Urinary bladder (tissue), 4 donors: ENCODE data around the gene AUH. TPM values are rescaled to one million over a fixed set of nuclear protein-coding genes. Genes with fewer than 3 reads are reported as not detected.

Experiments used
- DNase-seq: peaks from one replicate; pipeline ENCODE4 v3.0.0-alpha.2; 2015; ENCODE audit errors: extremely low spot score
- H3K27ac ChIP-seq: one replicate; pipeline ENCODE4 v1.5.1; 2013; ENCODE audit warnings: low read depth, mild to moderate bottlenecking, moderate library complexity
- H3K36me3 ChIP-seq: one replicate; pipeline ENCODE4 v1.6.1; 2013; ENCODE audit warnings: mild to moderate bottlenecking, moderate library complexity; ENCODE audit not compliant: insufficient read depth
- H3K4me1 ChIP-seq: one replicate; pipeline ENCODE4 v1.6.1; 2013; ENCODE audit warnings: mild to moderate bottlenecking, moderate library complexity; ENCODE audit not compliant: insufficient read depth
- H3K4me3 ChIP-seq: one replicate; pipeline ENCODE4 v1.5.1; 2013; ENCODE audit warnings: low read depth, low read length
- WGBS: extraction: QIAGEN DNeasy Blood & Tissue Kit; methylation state at CpG from one replicate; pipeline ENCODE4 v1.1.7; 2013; 5-methylcytosine and 5-hydroxymethylcytosine counted together
- polyA plus RNA-seq: library from polyadenylated mRNA; stranded (reverse); fragments of 200-250 nt; gene quantifications from one replicate; pipeline ENCODE4 v1.2.3, GENCODE V29; 2013
- total RNA-seq: library from RNA; depleted of rRNA; stranded (reverse); fragments of >200 nt; gene quantifications from one replicate; pipeline ENCODE4 v1.2.3, GENCODE V29; 2014
- donor health status: healthy with polysubstance abuse.
- donor health status: healthy.

Gene AUH
- total and polyA plus RNA-seq, 2 donors: 14.9 to 34.2 TPM

DNA sequence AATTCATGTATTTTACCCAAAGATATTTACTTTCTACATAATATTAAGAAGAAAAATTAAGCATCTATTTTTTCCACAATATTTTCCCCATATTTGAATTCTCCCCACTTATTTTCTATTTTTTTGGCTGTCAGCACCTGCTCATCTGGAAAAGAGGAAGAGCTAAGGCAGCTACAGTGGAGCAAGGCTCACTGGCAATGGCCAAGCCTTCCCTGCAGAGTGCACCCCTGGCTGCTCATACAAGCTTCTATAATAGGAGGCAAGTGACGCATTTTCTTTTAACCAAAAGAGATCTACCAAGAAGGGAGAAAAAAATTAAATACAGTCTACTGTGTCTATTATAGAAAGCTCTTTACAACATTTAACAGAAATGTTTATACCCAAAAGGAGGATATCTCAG is 72.5 kb downstream of the AUH start:
- 94% methylated on average over 1 of the region's 1 CpG for whole genome bisulfite sequencing
- DNase-seq: no peak
- no peaks in the 10 kb centered on the region for H3K4me1 ChIP-seq
- peak overlapping the region; percentile 59 for H3K27ac ChIP-seq
- no peaks in the 10 kb centered on the region for H3K36me3 ChIP-seq
- no peak overlapping the region for H3K4me3 ChIP-seq

DNA sequence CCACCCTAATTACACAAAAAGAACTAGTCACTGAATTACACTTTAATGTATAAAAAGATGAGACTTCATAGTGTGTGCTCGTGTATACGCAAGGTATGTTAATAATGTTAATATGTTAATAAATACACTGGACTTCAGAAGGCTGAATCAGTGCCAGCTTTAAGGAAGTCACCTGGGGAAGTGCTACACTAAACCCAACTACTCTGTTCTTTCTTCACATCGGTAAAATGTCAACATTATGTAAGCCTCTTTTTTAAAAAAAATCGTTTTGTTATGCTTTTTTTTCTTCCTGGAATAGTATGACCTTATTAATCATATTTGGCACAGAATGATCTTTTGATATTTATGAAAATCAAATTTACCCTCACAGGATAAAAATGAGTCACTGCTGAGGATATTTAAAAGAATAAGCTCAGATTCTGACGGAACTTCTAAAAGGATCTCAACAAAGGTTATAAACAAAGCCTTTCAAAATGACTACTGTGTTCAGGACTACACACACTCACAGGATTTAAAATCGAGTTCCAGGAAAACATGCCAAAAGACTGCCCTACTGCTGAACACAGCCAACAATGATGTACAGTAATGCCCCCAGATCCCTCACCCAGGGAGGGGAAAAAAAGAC is 75.9 kb downstream of the AUH start:
- H3K36me3 ChIP-seq: no peaks in the 10 kb centered on the region
- DNase-seq: no peak
- H3K27ac ChIP-seq: no peak overlapping the region
- no peak overlapping the region for H3K4me3 ChIP-seq
- no peaks in the 10 kb centered on the region for H3K4me1 ChIP-seq
- WGBS: 44% methylated on average over 6 of the region's 6 CpGs

DNA sequence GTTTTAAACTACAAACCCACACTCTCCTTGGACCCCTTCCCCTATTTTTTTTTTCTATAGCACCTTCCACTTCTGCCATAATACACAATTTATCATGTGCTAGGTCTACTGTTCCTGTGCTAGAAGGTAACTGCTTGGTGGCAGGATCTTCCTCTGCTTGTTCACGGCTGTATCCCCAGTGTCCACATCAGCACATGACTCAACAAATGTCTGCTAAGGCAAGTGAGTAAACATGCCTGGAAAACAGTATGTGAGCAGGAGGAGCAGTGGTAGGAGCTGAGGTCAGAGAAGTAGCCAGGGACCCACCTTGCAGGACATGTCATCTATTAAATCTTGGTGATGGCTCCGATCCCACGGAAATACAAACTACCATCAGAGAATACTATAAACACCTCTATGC is 79.4 kb downstream of the AUH start:
- no peaks in the 10 kb centered on the region for H3K4me1 ChIP-seq
- no peak overlapping the region for H3K4me3 ChIP-seq
- no peak for DNase-seq
- 87% methylated on average over 3 of the region's 3 CpGs for WGBS
- H3K27ac ChIP-seq: no peak overlapping the region
- no peaks in the 10 kb centered on the region for H3K36me3 ChIP-seq

GRCh38 chr9:91279296-91280204 is 82.2 kb downstream of the AUH start:
- Histone ChIP-seq H3K27ac (no peak overlapping the region), H3K4me1 (no peaks in the 10 kb centered on the region), H3K4me3 (no peak overlapping the region), H3K36me3 (no peaks in the 10 kb centered on the region)
- WGBS: 94% methylated on average over 8 of the region's 8 CpGs
- no peak for DNase-seq

DNA sequence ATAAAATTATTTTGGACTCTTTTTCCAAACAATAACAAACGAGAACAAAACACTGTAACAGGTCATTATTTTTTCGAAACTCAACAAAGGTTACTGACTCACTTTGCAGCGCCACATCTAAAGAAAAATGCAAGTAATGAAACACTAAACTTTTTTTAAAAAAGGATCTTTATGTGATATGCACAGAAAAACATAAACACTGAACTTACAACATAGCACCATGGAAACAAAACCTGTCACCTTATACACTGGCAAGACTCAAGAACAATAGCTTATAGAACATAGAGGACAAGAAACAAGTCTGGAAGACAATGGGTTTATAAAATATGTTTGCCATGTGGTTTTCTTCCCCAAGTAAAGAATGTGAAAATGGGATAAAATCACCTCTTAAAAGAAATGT is 85.2 kb downstream of the AUH start:
- Histone ChIP-seq H3K36me3 (no peaks in the 10 kb centered on the region), H3K4me1 (no peaks in the 10 kb centered on the region), H3K4me3 (no peak overlapping the region), H3K27ac (no peak overlapping the region)
- no peak for DNase-seq
- 91% methylated on average over 3 of the region's 3 CpGs for WGBS

GRCh38 chr9:91275655-91276054 is 86.1 kb downstream of the AUH start:
- no peak for DNase-seq
- H3K4me3 ChIP-seq: no peak overlapping the region
- no peak overlapping the region for H3K27ac ChIP-seq
- WGBS: 91% methylated on average over 1 of the region's 1 CpG
- no peaks in the 10 kb centered on the region for H3K4me1 ChIP-seq
- H3K36me3 ChIP-seq: no peaks in the 10 kb centered on the region

GRCh38 chr9:91274949-91275492 is 86.7 kb downstream of the AUH start:
- 91% methylated on average over 2 of the region's 2 CpGs for WGBS
- no peak for DNase-seq

GRCh38 chr9:91273853-91274552 is 87.7 kb downstream of the AUH start:
- no peaks in the 10 kb centered on the region for H3K36me3 ChIP-seq
- H3K4me1 ChIP-seq: no peaks in the 10 kb centered on the region
- WGBS: 82% methylated on average over 2 of the region's 2 CpGs
- H3K4me3 ChIP-seq: no peak overlapping the region
- no peak for DNase-seq
- H3K27ac ChIP-seq: no peak overlapping the region

More at GRCh38 chr9:91274949-91275492, 86.7 kb downstream of the AUH start:
- H3K36me3 ChIP-seq: no peaks in the 10 kb centered on the region
- H3K4me3 ChIP-seq: no peak overlapping the region
- no peak overlapping the region for H3K27ac ChIP-seq
- no peaks in the 10 kb centered on the region for H3K4me1 ChIP-seq

GRCh38 chr9:91271156-91271555 is 90.6 kb downstream of the AUH start:
- no peak for DNase-seq
- no peaks in the 10 kb centered on the region for H3K4me1 ChIP-seq
- 83% methylated on average over 2 of the region's 2 CpGs for WGBS
- no peak overlapping the region for H3K27ac ChIP-seq
- H3K36me3 ChIP-seq: no peaks in the 10 kb centered on the region
- no peak overlapping the region for H3K4me3 ChIP-seq

DNA sequence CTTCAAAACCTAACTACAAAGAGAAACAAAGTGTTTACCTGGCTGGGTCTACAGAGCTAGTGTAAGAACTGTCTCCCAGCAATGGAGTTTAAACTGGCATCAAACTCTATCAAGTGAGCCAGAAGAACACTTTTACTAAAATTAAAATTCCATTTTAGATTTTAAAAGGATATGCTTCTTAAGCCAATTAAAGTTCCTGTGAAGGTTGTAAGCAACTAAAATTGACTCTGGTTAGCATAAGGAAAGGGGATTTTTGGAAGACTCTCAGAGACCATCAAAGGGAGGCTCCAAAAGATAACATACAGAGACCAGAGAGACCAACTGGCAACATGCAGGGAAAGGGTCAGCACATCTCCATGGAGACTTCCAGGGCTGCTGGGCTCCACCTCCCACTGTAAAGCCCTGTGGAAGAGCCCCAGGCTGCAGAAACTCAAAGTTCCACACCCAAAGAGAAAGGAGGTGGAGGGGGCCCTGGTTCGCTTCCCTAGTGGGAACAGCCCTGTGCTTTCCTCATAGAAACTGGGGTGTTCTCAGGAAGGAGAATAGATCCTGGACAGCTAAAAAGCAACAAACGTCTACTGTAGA is 91.7 kb downstream of the AUH start:
- Histone ChIP-seq H3K4me1 (no peaks in the 10 kb centered on the region), H3K36me3 (no peaks in the 10 kb centered on the region), H3K4me3 (no peak overlapping the region), H3K27ac (no peak overlapping the region)
- DNase-seq: no peak
- 69% methylated on average over 2 of the region's 2 CpGs for WGBS

GRCh38 chr9:91266448-91266847 is 95.3 kb downstream of the AUH start:
- Histone ChIP-seq H3K4me1 (no peaks in the 10 kb centered on the region), H3K4me3 (no peak overlapping the region), H3K27ac (no peak overlapping the region)

DNA sequence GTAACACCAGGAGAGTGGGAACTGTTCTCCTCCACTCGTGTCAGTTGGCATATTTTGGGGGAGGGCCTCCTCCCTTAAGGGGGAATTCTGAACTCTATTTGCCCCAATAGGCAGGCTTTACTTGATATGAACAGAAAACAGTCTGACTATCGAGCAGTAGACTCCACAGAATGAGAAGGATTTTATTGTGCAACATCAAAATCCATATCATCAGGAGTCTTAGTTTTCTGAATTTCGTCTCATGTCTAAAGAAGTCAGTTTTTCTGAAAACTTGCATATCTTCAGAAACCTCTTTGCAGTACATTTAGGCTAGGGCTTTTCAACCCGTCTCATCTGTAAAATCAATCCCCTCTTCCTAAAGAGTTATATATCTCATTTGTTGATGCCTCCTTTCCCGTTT is 96.2 kb downstream of the AUH start:
- WGBS: 86% methylated on average over 5 of the region's 5 CpGs
- DNase-seq: no peak
- H3K27ac ChIP-seq: no peak overlapping the region
- H3K4me3 ChIP-seq: no peak overlapping the region
- H3K36me3 ChIP-seq: no peaks in the 10 kb centered on the region
- H3K4me1 ChIP-seq: no peaks in the 10 kb centered on the region

More at GRCh38 chr9:91266448-91266847, 95.3 kb downstream of the AUH start:
- DNase-seq: no peak
- H3K36me3 ChIP-seq: no peaks in the 10 kb centered on the region

- no peaks in the 10 kb centered on the region for H3K4me1 ChIP-seq
- no peak for DNase-seq
Measured at GRCh38 chr9:91261417-91261816, 100.3 kb downstream of the AUH start.

More at GRCh38 chr9:91261417-91261816, 100.3 kb downstream of the AUH start:
- Histone ChIP-seq H3K4me3 (no peak overlapping the region), H3K36me3 (no peaks in the 10 kb centered on the region), H3K27ac (no peak overlapping the region)
- 62% methylated on average over 1 of the region's 1 CpG for WGBS
